RPMI8226 (cell line): Measurements from ENCODE around the gene DHCR24.
A peak's percentile ranks its signal among the peaks of the same experiment; 100 is the strongest.

Source experiments
- DNase-seq: peaks from one replicate; pipeline ENCODE4 v3.0.0-alpha.2; 2015

Gene DHCR24

GRCh38 chr1:54812801-54813484 is 74.1 kb downstream of the DHCR24 start:
- no peak for DNase-seq

- no peak for DNase-seq
Measured at GRCh38 chr1:54811739-54812655, 75.0 kb downstream of the DHCR24 start.

- DNase-seq = no peak
Measured at GRCh38 chr1:54811066-54811465, 75.9 kb downstream of the DHCR24 start.

- DNase-seq = peak; percentile 79
Measured at GRCh38 chr1:54810153-54810942, 76.6 kb downstream of the DHCR24 start.

GRCh38 chr1:54809496-54810074 is 77.4 kb downstream of the DHCR24 start:
- DNase-seq = no peak

- no peak for DNase-seq
Measured at GRCh38 chr1:54808443-54809207, 78.4 kb downstream of the DHCR24 start.

- DNase-seq = no peak
Measured at GRCh38 chr1:54807756-54808155, 79.2 kb downstream of the DHCR24 start.

GRCh38 chr1:54806931-54807611 is 79.9 kb downstream of the DHCR24 start:
- no peak for DNase-seq

GRCh38 chr1:54805981-54806381 is 81.0 kb downstream of the DHCR24 start:
- DNase-seq = no peak

GRCh38 chr1:54805466-54805865 is 81.5 kb downstream of the DHCR24 start:
- no peak for DNase-seq

- no peak for DNase-seq
Measured at GRCh38 chr1:54804471-54805132, 82.4 kb downstream of the DHCR24 start.

GRCh38 chr1:54803761-54804470 is 83.1 kb downstream of the DHCR24 start:
- DNase-seq = peak; percentile 29

- peak; percentile 93 for DNase-seq
Measured at GRCh38 chr1:54800899-54801759, 85.9 kb downstream of the DHCR24 start, which contains the start of gene TTC22. TSS of gene TTC22 (minus strand) at chr1:54801323. CDS start at chr1:54801163, 160 bp downstream.

GRCh38 chr1:54800041-54800898 is 86.7 kb downstream of the DHCR24 start:
- DNase-seq = no peak
